NOMO-1 (cell line): Measurements from ENCODE around the gene FAM210A.
"Not testable (repeated sequence)": the region's sequence is repeated elsewhere in the genome, so short reads cannot be mapped to it uniquely, and the experiment has no call there.

ENCODE experiments used
- DNase-seq, 2 experiments: peaks; one replicate each; lab custom pipeline; 2025; ENCODE audit not compliant: unreplicated experiment in 2 of 2; lab: John Stamatoyannopoulos, UW

The FAM210A gene

DNA sequence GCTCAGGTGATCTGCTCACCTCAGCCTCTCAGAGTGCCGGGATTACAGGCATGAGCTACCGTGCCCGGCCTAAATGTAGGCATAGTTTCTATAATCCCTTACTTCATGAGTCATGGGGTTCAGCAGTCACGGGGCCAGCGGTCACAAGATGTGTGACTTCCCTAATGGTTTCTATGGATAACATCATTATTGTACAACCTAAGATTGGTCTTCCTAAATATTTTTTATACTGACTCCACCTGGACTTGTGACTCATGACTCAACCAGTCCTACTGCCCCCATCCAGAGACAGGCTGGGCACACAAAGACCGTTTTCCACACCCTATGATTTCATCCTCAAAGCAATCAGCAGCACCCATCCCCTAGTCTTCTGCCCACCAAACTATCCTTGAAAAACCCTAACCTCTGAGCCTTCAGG is 15.9 kb downstream of the FAM210A start:
- DNase-seq = no peak

DNA sequence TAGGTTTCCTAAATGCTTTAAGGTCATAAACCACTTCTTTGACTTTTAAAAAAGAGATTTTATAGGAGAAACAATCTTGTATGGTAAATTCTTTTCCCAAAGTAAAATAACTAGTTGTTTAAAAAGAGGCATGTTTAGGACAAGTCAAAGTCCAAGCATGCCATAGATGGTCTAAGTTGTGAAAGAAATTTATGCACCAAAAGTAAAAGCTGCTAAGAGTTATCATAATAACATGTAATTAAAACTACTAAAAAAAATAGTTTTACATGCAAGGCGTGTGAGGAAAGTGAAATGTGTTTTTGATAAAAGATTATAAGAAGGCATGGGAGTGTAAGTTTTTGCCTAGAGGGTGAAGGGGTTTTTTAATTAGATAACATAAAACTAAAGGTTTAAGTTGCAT is 22.5 kb downstream of the FAM210A start:
- DNase-seq = no peak

DNA sequence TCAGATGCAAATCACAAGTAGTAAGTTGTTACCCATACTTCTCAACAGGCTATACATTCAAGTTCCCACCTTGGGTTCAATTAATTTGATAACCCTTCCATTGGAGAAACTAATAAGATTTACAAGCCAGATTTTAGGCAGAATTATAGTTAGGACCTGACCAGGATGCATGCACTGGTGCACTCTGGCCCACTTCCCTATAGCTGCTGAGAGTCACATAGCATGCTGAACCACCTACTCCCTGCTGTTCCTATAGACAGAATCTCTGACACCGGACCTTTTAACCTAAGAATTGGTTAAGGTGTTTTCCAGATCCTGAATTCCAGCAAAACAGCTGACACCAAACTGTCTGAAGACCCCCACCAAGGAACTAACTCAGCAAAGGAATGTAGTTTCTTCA is 26.2 kb downstream of the FAM210A start:
- no peak for DNase-seq

DNA sequence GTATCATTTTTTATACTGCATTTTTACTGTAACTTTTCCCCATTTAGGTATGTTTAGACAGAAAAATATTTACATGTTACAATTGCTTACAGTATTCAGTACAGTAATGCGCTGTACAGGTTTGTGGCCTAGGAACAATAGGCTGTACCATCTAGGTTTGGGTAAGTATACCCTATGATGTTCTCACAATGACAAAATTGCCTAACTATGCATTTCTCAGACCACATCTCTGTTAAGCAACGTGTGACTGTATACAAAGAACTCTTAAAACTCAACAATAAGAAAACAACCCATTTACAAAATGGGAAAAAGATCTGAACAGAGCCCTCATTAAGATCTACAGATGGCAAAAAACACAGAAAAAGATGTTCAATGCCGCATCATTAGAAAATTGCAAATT is 29.4 kb downstream of the FAM210A start:
- DNase-seq = no peak

DNA sequence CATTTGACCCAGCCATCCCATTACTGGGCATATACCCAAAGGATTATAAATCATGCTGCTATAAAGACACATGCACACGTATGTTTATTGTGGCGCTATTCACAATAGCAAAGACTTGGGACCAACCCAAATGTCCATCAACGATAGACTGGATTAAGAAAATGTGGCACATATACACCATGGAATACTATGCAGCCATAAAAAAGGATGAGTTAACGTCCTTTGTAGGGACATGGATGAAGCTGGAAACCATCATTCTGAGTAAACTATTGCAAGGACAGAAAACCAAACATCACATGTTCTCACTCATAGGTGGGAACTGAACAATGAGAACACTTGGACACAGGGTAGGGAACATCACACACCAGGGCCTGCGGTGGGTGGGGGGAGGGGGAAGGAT is 31.0 kb downstream of the FAM210A start:
- DNase-seq = not testable (repeated sequence)

DNA sequence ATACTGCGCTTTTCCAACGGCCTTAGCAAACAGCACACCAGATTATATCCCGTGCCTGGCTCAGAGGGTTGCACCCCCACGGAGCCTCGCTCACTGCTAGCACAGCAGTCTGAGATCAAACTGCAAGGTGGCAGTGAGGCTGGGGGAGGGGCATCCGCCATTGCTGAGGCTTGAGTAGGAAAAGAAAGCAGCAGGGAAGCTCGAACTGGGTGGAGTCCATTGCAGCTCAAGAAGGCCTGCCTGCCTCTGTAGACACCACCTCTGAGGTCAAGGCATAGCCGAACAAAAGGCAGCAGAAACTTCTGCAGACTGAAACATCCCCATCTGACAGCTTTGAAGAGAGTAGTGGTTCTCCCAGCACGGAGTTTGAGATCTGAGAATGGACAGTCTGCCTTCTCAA is 36.3 kb downstream of the FAM210A start:
- DNase-seq = not testable (repeated sequence)

DNA sequence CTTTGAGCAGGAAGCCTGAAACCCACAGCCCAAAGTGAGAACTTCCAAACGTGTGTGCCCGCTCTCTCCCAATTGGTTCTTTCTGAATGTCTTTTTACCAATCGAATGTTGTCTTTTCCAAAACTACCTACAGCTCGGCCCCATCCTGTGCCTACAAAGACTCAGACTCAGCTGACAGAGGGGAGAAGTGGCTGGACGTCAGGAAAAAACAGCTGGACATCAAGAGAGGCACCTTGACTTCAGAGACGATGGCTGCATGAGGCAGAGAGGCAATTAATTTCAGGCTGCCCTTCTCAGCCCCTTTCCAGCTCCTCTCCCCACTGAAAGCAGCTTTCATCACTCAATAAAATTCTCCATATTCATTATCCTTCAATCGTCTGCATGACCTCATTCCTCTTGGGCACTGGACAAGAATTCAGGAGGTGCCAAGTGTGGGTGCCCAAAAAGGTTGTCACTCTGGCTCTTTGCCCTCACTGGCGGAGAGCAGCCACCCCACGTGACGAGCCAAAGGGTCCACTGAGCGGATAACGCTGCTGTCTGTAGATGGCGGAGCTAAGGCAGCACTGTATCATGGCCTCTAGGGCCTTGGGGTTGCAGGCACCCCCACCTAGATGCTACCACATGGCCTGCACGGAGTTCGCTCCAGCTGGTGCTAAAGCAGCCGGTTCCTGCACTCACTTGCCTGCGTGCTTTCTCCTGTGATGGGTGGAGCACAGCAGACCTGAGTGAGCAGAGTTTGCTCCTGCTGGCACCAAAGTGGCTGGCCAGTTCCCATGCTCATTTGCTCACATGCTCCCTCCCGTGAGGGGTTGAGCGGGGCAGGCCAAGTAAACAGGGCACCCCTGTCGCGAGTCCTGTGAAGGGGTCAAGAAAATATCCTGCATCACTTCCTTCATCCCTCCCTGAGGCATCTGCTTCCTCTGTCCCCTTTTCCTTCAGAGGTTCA is 37.9 kb downstream of the FAM210A start:
- DNase-seq = no peak

DNA sequence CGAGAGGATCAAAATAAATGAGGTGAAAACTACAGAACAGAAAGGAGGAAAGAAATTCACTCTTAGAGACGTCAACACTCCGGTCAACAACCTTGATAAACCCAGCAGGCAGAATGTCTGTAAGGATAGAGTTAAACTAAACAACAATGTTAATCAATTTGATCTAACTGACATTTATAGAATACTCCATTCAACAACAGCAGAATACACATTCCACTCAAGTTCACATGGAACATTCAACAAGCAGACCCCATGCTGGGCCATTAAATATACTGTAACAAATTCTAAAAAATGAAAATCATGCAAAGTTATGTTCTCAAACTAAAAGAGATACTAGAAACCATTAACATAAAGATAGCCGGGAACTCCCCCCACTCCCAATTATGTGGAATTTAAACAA is 41.8 kb downstream of the FAM210A start:
- DNase-seq = no peak

DNA sequence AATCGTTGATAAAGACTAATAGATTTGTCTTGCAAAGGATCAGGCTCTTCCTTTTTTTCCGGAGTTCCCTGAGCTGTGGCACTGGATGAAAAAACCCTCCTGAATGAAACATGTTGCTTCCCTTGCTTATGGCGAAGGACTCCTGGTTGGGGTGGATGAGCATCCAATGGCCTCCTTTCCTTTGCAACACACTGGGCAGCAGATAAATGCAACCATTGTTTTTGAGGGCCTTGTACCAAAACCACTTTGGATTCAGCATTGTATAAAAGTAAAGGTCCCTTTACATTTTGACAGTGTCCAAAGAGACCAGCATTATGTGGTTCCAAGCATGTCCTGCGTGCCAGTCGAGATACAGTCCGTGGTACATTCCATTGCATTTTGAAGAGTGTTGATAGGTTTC is 44.7 kb downstream of the FAM210A start:
- no peak for DNase-seq

DNA sequence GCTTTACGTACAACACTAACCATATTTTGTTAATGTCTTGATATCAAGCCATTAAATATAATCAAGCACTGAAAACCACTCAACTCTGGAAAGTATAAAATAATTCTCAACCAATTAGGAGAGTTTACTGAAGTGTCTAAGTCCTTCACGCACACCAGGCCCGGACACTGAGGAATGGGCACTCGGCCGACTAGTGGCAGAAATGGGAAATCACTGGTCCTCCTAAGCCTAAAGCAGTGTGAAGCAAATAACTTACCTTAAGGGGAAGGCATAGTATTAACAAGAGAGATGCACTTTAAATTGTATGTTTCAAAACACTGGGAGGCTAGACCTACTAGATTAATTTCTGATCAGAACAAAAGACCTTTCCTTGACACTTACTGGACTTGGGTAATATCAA is 45.7 kb downstream of the FAM210A start:
- DNase-seq = no peak

DNA sequence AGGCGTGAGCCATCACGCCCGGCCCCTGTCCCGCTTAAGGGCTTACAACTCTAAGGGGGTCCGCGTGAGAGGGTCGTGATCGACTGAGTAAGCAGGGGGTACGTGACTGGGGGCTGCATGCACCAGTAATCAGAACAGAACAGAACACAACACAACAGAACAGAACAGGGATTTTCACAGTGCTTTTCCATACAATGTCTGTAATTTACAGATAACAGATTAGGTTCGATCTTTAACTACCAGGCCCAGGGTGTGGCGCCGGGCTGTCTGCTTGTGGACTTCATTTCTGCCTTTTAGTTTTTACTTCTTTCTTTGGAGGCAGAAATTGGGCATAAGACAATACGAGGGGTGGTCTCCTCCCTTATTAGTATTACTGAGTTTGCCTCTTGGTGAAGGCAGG is 49.0 kb downstream of the FAM210A start:
- not testable (repeated sequence) for DNase-seq

DNA sequence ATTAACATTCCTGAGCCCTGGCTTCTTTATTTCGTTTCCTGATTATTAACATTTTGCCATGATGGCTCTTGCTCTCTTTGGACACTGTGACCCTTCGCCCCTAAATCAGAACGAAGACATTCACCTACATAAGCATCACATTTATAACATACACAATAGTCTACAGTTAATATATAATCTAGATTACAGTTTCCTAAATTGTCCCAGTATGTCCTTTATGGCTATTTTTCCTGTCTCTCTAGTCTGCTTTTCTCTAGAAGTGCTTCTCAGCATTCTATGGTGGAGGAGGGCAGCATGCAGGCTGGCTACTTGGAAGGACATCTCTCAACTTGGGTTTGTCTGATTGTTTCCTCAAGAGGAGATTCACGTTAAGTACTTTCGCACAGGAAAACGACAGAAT is 49.9 kb downstream of the FAM210A start:
- DNase-seq = no peak

DNA sequence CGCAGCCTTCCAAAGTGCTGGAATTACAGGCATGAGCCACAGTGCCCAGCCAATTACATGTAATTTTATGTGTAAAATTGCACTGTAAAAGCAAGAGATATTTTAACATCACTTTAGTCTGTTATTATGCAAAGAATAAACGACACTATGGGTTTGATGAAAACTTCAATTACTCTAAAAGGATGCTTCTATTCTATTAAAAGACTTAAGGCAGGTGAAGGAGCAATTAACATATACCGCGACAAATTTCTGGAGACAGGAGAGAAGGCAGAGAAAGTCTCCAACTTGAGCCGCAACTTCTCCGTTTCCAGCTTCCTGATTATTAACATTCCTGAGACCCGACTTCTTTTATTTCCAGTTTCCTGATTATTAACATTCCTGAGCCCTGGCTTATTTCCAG is 53.7 kb downstream of the FAM210A start:
- peak; percentile 9 to 25 for DNase-seq

DNA sequence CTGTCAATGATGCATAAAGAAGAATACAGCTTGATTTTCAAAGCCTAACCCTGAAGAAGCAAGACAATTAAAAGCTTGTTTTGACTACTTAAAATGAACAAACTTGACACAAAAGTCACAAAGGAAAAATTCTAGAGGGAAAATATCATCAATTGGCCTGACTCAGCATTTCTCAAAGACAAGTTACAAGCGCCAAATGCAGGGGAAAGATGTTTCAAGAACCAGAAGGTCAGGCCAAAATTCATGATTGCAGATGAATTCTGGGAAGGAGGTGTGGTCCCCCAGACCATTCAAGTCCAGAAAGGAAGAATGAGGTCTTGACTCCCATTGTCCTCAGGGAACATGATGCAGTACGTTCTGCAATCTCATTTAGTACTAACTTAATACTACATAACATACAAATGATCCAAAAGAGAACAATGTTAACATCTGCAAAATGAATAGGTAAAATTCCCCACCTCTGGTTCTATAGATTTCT is 64.5 kb downstream of the FAM210A start:
- DNase-seq = no peak

DNA sequence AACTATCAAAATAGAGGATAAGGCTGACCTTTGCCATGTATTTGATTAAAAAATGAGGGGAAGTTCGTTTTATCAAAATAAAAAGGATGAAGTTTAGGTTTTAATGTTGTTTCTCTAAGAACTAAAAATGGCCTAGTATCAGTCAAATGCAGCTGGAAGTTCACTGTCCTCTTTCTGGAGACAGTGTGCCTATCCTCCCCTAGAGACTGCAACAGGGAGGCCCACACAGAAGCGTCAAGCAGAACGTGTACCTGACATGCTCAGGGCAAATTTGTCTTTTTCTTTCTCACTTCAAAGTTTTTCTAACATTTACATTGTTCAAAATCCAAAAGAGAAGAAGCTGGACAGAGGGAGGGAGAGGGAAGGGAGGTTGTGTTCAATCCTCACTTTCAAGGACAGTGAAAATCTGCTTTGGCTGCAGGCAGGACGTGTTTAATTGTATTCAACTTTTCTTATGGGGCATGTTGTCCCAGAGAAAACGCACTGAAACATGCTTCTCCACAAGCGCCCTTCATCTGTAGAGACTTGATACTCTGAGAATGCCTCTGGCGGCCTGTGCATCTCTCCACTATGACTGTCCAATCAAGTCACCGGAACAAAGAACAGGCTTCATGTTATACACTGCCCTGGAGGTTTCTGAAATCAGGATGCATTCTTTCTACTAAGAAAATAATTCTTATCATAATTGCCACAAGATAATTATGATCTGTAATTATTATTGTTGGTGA is 65.1 kb downstream of the FAM210A start:
- DNase-seq = no peak

DNA sequence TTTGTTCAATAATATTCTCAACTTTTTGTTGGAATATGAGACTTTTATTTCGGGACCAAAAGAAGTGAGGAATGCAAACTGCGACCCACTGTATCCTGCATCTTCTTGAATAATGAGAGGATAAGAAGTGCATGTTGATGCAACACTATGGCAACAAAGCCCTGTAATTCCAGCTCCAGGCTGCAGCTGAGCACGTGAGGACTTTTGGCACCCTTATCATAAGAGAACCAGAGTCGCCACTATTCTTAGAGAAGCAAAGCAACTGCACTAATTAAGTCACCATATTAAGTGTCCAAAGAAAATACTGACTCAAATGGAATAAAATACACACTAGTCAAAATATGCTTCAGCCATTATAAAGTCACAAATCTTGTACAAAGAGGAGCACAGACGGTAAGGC is 65.8 kb downstream of the FAM210A start:
- no peak for DNase-seq

DNA sequence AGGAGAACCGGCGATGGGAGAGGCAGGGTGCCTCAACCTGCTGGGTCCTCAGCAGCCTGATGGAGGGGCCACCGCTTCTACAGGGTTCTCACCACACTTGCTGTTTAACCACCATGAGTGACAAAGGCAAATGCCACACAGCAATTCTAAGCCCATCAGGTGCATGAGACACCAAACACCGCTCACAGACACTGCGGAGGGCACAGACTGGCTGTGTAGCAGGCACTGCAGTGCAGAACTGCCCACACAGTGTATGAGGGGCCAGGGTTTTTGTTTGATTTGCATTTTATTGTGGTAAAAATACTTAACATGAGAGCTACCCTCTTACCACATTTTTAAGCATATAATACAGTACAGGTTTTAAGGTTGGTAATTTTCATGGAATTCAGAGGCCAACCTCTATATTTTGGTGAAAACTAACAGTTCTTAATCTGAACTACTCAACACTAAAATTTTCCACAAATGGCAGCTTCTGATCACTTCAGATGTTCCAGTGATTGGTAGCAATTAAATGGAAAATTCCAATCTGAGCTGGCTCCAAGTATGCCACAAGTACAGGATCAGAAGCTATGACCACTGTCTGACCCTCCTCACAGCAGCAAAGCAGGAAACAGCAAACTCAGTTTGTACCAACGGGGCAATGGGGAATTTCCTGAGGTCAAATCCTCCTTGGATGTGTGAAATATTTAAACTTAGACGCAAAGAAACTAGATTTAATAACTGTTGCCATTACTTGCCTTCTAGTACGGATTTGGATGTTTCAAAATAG is 67.7 kb downstream of the FAM210A start:
- DNase-seq = no peak

DNA sequence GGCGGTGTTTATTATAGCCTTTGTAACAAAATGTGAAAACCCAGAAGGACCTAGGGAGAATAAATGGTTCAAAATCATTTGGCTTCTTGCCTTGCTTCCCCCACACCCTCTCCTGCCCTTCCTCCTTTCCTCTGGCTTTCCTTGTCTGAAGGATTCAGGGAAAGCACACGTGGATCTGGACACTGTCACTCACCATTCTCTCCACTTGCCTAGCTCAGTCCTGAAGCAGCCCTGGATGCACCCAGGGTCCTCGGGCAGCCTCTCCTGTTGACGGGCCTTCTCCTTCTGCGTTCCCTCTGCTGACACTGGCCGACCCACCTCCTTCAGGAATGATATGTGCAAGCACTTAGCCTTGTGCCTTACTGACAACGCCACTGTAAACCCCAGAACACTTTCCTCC is 68.4 kb downstream of the FAM210A start:
- no peak for DNase-seq

DNA sequence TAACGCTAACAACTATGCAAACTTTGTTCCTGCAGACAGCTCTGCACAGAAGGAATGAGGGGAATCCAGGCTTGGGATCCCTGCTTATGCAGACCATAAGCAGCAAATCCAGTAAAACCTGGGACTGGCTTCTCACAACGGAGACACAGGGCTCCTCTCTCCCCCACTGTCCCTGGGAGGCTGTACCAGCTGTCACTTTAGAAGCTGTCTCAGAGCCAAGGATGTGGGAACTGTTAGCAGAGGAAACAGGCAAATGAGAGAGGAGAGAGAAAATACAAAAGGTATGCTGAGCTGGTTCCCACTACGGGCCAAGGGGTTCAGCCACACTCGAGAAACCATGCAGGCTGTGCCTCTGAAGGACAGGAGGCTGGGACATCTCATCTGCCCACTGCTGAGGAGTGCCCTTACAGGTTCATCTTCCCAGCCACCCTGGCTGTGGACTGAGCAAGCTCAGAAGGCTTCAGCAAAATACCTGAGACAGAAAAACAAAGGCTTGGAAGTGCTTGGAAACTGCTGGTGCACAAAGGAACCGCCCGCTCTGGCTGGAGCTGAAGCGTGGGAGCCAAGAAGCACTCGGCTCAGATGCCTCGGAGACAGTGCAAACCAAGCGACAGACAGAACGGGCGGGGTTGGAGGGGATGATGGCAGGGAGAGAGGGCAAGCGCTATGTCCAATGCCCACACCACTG is 72.5 kb downstream of the FAM210A start:
- DNase-seq = no peak
